OCI-LY7 (cell line): ENCODE measurements around the gene THEMIS.

ENCODE experiments used
- EZH2phosphoT487 ChIP-seq: fragments of 200-600 bp; sonication (generic); IDR thresholded peaks from 2 replicates; pipeline ENCODE4 v1.6.1; 2018; ENCODE audit warnings: low read depth, borderline replicate concordance, mild to moderate bottlenecking, mixed run types, antibody characterized with exemption, low read length, moderate library complexity, mixed read lengths
- TF ChIP-seq, protein P1 (sequence below): fragments of 200-600 bp; sonication (generic); conservative IDR thresholded peaks from 2 replicates; pipeline ENCODE4 v1.5.1; 2014; ENCODE audit warnings: mild to moderate bottlenecking, antibody characterized with exemption, low read length, moderate library complexity, mixed read lengths

GRCh38 chr6:127869183-127869582, 31.7 kb downstream of the THEMIS start:
- TF ChIP-seq, protein P1, sequence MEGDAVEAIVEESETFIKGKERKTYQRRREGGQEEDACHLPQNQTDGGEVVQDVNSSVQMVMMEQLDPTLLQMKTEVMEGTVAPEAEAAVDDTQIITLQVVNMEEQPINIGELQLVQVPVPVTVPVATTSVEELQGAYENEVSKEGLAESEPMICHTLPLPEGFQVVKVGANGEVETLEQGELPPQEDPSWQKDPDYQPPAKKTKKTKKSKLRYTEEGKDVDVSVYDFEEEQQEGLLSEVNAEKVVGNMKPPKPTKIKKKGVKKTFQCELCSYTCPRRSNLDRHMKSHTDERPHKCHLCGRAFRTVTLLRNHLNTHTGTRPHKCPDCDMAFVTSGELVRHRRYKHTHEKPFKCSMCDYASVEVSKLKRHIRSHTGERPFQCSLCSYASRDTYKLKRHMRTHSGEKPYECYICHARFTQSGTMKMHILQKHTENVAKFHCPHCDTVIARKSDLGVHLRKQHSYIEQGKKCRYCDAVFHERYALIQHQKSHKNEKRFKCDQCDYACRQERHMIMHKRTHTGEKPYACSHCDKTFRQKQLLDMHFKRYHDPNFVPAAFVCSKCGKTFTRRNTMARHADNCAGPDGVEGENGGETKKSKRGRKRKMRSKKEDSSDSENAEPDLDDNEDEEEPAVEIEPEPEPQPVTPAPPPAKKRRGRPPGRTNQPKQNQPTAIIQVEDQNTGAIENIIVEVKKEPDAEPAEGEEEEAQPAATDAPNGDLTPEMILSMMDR, result no peak
- TF ChIP-seq EZH2phosphoT487, result no peak
